Daoy (cell line): Measurements from ENCODE around the gene ZC2HC1C. TPM values are rescaled to one million over a fixed set of nuclear protein-coding genes. Genes with fewer than 3 reads are reported as not detected.

Source experiments
- total RNA-seq: library from RNA; depleted of rRNA; stranded (reverse); fragments of >200 nt; shearing (Covaris generic); gene quantifications from 2 replicates; pipeline ENCODE4 v1.2.3, GENCODE V29; 2014; rRNA removed

The ZC2HC1C gene
- total RNA-seq, 1 experiment from 2014 or later = 1.4 TPM

Other genes starting within 250 kb of the ZC2HC1C start
- not detected in 2 replicates for gene PROX2, start 193.5 kb upstream of the ZC2HC1C start, total RNA-seq
- 40.8 and 43.2 TPM in 2 replicates for gene DLST, start 187.7 kb upstream of the ZC2HC1C start, total RNA-seq
- gene RPS6KL1, start 146.4 kb upstream of the ZC2HC1C start, total RNA-seq = 6.6 and 9.8 TPM in 2 replicates
- gene PGF, start 114.0 kb upstream of the ZC2HC1C start, total RNA-seq = 4.4 and 8.0 TPM in 2 replicates
- 72.0 and 87.9 TPM in 2 replicates for gene EIF2B2, start 66.7 kb upstream of the ZC2HC1C start, total RNA-seq
- gene MLH3, start 18.2 kb upstream of the ZC2HC1C start, total RNA-seq = 7.9 and 16.0 TPM in 2 replicates
- gene ACYP1, start 5.6 kb upstream of the ZC2HC1C start, total RNA-seq = 21.8 and 34.0 TPM in 2 replicates
- 27.6 and 31.8 TPM in 2 replicates for gene NEK9, start 57.4 kb downstream of the ZC2HC1C start, total RNA-seq
- gene TMED10, start 107.0 kb downstream of the ZC2HC1C start, total RNA-seq = 298 and 409 TPM in 2 replicates
- 8.8 and 9.1 TPM in 2 replicates for gene FOS, start 209.2 kb downstream of the ZC2HC1C start, total RNA-seq